Endodermal cell (in vitro differentiated cells): ENCODE results near the gene GOLGA8T. TPM values are rescaled to one million over a fixed set of nuclear protein-coding genes. Genes with fewer than 3 reads are reported as not detected.

ENCODE experiments used
- total RNA-seq, 2 donors: library from RNA; stranded (reverse); fragmentation: NEBNext Ultra II Directional in 1 of 2; extraction: Animal tissue kit (Norgen Biotek cat#: 25700) in 1 of 2; gene quantifications; 2 replicates in 1 of 2; 3 replicates in 1 of 2; pipeline ENCODE4 v1.2.1, GENCODE V29; 2021

The GOLGA8T gene
- total RNA-seq, 2 donors from 2014 or later = 0.20 to 0.58 TPM

Other genes with a start within 250 kb of the GOLGA8T start
- gene GOLGA8J, start 52.1 kb upstream of the GOLGA8T start, total RNA-seq = under 1 TPM in 1 of 2 donors, not detected in 1; 0.40 TPM